ENCODE results near the gene NRCAM.

NRCAM gene

GRCh38 chr7:108170251-108170650 is 286.0 kb downstream of the NRCAM start:
- Histone ChIP-seq H3K36me3 (ENCODE audit: low read length) (no peaks in the 10 kb centered on the region), H3K9me3 (ENCODE audit: insufficient read depth, low read length) (no peaks in the 10 kb centered on the region), H3F3A (ENCODE audit: insufficient read depth) (no peaks in the 10 kb centered on the region), H3K9ac (ENCODE audit: low read length) (no peak overlapping the region), H3K9me2 (replicated peaks; ENCODE audit: insufficient read depth, low read length) (no peaks in the 10 kb centered on the region), H3K27ac (ENCODE audit: low read depth, low read length) (no peak overlapping the region), H4K20me1 (ENCODE audit: low read depth, low read length) (no peaks in the 10 kb centered on the region), H2AFZ (ENCODE audit: low read depth, low read length, severe bottlenecking) (no peak overlapping the region), H3K4me3 (ENCODE audit: insufficient read depth, low read length, poor library complexity, severe bottlenecking) (no peak overlapping the region), H3K79me2 (ENCODE audit: insufficient read depth, low read length) (no peaks in the 10 kb centered on the region), H3K27me3 (ENCODE audit: low read length) (no peaks in the 10 kb centered on the region), H3K4me2 (ENCODE audit: low read depth, low read length, poor library complexity, severe bottlenecking) (no peak overlapping the region)
- TF ChIP-seq EZH2phosphoT487 (conservative IDR thresholded peaks at IDR 0.05; ENCODE audit: low read length) (no peak), CTCF (IDR thresholded peaks at IDR 0.05; ENCODE audit: insufficient read depth, low read length, poor library complexity, severe bottlenecking) (no peak)

- H3K9me2 ChIP-seq (replicated peaks; ENCODE audit: insufficient read depth, low read length), result no peaks in the 10 kb centered on the region
- no peaks in the 10 kb centered on the region for H4K20me1 ChIP-seq (ENCODE audit: low read depth, low read length)
- H3K9me3 ChIP-seq (ENCODE audit: insufficient read depth, low read length), result no peaks in the 10 kb centered on the region
- no peaks in the 10 kb centered on the region for H3K36me3 ChIP-seq (ENCODE audit: low read length)
- no peak overlapping the region for H3K27ac ChIP-seq (ENCODE audit: low read depth, low read length)
- H3K9ac ChIP-seq (ENCODE audit: low read length), result no peak overlapping the region
- no peaks in the 10 kb centered on the region for H3F3A ChIP-seq (ENCODE audit: insufficient read depth)
- no peaks in the 10 kb centered on the region for H3K79me2 ChIP-seq (ENCODE audit: insufficient read depth, low read length)
- no peak overlapping the region for H2AFZ ChIP-seq (ENCODE audit: low read depth, low read length, severe bottlenecking)
- TF ChIP-seq EZH2phosphoT487 (conservative IDR thresholded peaks at IDR 0.05; ENCODE audit: low read length) (no peak), CTCF (IDR thresholded peaks at IDR 0.05; ENCODE audit: insufficient read depth, low read length, poor library complexity, severe bottlenecking) (no peak)
- H3K27me3 ChIP-seq (ENCODE audit: low read length), result no peaks in the 10 kb centered on the region
- no peak overlapping the region for H3K4me3 ChIP-seq (ENCODE audit: insufficient read depth, low read length, poor library complexity, severe bottlenecking)
- no peak overlapping the region for H3K4me2 ChIP-seq (ENCODE audit: low read depth, low read length, poor library complexity, severe bottlenecking)
These were observed 288.8 kb downstream of the NRCAM start for GRCh38 chr7:108167460-108167859.

GRCh38 chr7:108166687-108167086 is 289.5 kb downstream of the NRCAM start:
- Histone ChIP-seq H3K9me2 (replicated peaks; ENCODE audit: insufficient read depth, low read length) (no peaks in the 10 kb centered on the region), H3K4me2 (ENCODE audit: low read depth, low read length, poor library complexity, severe bottlenecking) (no peak overlapping the region), H3K9me3 (ENCODE audit: insufficient read depth, low read length) (no peaks in the 10 kb centered on the region), H3F3A (ENCODE audit: insufficient read depth) (no peaks in the 10 kb centered on the region), H3K36me3 (ENCODE audit: low read length) (no peaks in the 10 kb centered on the region), H2AFZ (ENCODE audit: low read depth, low read length, severe bottlenecking) (no peak overlapping the region), H3K9ac (ENCODE audit: low read length) (no peak overlapping the region), H4K20me1 (ENCODE audit: low read depth, low read length) (no peaks in the 10 kb centered on the region), H3K27me3 (ENCODE audit: low read length) (no peaks in the 10 kb centered on the region), H3K79me2 (ENCODE audit: insufficient read depth, low read length) (no peaks in the 10 kb centered on the region), H3K4me3 (ENCODE audit: insufficient read depth, low read length, poor library complexity, severe bottlenecking) (no peak overlapping the region), H3K27ac (ENCODE audit: low read depth, low read length) (no peak overlapping the region)
- TF ChIP-seq EZH2phosphoT487 (conservative IDR thresholded peaks at IDR 0.05; ENCODE audit: low read length), result no peak
- TF ChIP-seq CTCF (IDR thresholded peaks at IDR 0.05; ENCODE audit: insufficient read depth, low read length, poor library complexity, severe bottlenecking), result no peak

Data from SU-DHL-6 (cell line).